Muscle of back (tissue), 11 donors: ENCODE measurements around the gene CEP152. TPM values are rescaled to one million over a fixed set of nuclear protein-coding genes. Genes with fewer than 3 reads are reported as not detected.
A peak's percentile ranks its signal among the peaks of the same experiment; 100 is the strongest.
"Not testable (repeated sequence)": the region's sequence is repeated elsewhere in the genome, so short reads cannot be mapped to it uniquely, and the experiment has no call there.

Source experiments
- DNase-seq, 3 donors: peaks; one replicate each; pipeline versions ENCODE4 v3.0.0 to v3.0.0-alpha.2; 2013
- polyA plus RNA-seq, 10 donors: library from polyadenylated mRNA; unstranded; fragments of 120-200 nt; gene quantifications; one replicate each; pipeline ENCODE4 v1.2.1, GENCODE V29; 2013; ENCODE audit not compliant: insufficient read length in 10 of 10

Gene CEP152
- polyA plus RNA-seq, 10 donors = 1.7 to 5.9 (median 4.0) TPM

DNA sequence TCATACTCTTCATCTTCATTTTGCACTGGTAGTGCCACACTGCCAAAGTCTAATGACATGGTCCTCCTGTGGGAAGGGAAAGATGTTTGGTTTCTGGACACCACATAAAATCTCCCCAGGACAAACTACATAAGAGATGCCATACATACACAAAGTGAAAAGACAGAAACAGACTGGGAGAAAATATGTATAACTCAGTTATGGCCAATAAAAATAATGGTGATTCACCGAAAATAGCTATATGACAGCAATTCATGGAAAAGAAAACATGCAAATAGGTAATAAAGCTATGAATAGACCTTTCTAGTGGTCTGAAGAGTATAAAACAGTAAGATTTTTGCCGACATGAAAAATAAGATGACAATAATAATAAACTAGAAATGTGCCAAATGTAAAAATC is 5.3 kb downstream of the CEP152 start:
- DNase-seq = no peak

- no peak for DNase-seq
Observed at GRCh38 chr15:48803877-48804276, 7.0 kb downstream of the CEP152 start.

DNA sequence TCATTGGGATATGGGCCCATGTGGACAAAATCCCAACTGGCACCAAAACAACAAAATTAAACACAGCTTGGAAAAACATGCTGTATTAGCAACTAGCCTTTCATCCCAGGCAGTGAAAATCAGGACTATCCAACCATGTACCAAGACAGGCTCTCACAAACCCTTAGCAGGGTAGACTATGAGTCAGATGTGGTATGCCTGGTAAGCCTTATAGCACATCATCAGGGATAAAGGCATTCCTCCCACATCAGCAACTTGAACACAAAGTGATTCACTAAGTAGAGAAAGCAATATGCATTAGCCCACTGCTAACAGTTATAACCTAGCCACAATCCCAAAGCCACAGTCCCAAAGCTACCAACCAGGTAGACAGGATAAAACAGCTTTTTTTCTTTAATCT is 8.0 kb downstream of the CEP152 start:
- DNase-seq = peak in 1 of 3 donors; percentile 78

- DNase-seq = no peak
Observed at GRCh38 chr15:48802257-48802656, 8.6 kb downstream of the CEP152 start.

DNA sequence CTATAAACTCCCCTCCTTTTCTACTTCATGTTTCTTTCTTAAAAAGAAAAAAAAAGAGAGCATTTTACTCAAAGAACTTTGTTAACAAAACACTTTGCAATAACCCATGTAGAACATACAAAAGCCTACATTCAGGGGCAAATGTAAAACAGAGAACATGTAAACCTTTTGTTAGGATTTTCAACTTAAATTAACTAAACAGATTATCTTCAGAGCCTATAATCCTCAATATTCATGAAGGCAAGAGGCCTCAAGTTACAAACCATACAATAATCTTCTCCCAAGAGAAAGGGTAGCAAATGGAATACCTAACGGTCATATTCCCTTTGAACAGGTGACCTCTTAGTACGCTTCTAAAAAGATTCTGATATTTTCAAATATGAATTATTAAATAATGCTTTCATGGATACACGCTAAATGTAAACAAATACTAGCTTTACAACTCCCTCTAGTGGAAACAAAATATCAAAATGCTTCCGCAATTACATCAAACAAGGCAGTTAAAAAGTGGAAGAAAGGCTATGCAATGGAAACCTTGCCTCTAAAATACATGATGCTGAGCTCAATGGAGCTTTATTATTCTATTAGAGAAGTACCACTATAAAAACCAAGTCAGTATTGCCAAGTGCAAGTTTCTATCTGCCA is 9.9 kb downstream of the CEP152 start:
- DNase-seq = peak; percentile 45 to 76 (median 53)

DNA sequence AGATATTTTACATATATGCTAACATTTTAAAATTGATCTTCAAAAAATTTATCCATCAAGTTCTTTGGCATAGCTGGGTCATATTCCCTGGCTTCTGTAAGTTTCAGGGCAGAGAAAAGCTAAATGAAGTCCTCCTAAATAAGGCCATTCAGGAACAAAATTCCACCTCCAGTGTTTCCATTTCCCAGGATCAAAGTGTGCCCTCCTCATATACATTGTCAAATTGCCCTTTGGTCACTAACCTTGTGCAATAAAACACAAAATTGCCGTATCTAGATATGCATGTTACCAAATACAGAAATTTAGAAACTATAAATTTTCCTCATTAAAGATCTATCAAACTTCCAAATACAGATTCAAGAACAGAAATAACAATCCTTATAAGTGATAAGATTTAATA is 10.6 kb downstream of the CEP152 start:
- no peak for DNase-seq

DNA sequence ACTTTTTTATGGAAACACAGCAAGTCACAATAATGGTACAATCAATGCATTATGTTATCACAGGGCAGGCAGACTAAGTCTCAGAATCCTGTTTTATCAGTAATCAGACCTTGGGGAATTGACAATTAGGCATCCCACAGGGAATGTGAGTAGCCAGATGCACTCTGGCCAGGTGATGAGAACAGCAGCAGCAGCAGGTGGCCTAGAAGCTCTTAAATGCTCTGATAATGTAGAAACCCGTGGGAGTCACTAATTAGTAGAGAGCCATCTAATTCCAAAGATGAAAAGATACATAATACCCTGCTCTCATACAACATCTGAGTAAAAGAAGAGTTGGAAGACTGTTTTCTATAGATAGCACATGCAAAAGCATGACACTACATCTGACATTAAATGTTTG is 12.6 kb downstream of the CEP152 start:
- no peak for DNase-seq

- no peak for DNase-seq
Observed at GRCh38 chr15:48796930-48797329, 13.9 kb downstream of the CEP152 start.

DNA sequence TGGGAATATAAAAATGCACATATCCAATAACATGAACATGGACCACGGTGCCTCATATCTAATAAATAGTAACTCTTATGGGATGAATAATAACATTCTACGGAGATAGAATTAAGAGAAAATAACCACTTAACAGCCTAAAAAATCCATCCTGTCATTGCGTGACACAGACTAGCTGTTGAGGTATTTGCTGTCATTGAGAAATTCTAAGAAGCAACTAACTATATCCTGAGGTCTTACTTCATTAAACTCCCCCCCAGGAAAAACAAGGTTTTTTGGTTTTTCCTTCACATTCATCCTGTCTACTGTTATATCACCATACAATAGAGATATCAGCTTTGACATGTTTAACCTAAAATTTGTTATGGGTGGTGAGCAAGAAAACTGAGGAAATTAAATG is 14.3 kb downstream of the CEP152 start:
- DNase-seq = no peak

DNA sequence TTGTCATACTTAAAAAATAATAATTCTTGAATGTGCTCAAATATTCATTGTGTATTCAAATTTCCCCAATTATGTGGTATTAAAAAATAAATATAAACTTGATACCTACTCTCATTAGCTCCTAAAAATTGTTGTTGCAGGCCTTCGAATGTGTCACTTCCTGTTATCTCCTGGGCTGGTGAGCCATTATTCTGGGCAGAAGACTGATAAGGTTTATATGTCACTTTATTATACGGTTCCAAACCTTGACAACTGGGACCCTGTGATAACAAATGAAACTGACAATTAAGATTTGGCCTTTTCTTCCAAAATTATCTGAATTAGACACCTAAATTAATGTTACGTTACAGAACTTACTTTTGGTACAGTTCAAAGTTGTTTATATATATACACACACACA is 15.0 kb downstream of the CEP152 start:
- no peak for DNase-seq

DNA sequence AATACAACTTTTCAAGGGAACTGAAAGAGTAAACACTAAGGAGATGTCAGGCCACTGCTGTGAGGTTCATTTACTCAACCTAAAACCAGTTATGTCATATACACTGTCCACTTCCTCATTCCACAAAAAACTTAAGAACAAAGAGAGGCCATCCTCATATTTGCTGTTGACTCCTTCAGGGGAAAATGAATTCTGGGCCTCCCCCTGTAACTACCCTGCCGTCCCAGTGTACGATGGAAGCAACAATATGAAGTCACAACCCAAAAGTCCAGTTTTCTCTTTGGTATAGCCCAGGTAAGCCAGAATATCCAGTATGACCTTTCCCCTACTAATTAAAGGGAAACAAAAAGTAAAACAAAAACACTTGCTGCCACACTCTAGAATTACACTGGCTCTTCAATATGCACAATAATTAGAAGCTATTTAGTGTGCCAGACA is 16.2 kb downstream of the CEP152 start:
- peak in 1 of 3 donors; percentile 31 for DNase-seq

DNA sequence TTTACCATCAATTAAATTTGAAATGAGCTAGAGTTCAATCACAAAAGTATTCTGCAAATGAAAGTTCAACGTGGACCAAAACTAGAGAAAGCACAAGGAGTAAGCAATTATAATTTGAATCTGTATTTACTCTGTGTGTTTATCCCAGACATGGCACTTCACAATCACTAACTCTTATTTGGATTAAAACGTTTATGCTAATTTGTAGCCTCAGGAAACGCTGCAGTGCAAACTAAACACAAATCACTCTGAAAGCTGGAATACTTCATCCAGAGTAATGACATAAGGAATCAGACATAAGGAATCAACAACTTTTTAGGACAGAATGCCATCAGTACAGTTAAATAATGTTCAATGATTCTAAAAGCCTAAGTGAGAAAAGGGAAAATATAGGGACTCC is 18.5 kb downstream of the CEP152 start:
- DNase-seq = no peak

- DNase-seq = not testable (repeated sequence)
Observed at GRCh38 chr15:48790466-48791115, 20.3 kb downstream of the CEP152 start.

DNA sequence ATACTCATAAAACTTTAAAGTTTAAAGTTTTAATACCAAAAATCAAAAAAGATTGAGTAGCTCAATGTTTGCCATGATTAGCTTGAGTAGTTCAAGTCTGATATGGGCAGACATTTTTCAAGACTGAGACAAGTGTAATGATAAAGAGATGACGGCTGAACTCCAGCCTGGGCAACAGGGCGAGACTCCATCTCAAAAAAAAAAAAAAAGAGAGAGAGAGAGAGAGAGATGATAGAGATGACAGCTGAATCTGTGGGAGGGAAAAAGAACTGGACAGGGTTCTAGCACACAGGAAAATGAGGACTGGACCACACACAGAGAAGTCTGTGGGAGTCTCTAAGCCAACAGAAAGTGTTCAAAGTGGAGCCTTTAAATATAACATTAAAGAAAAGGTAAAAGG is 25.2 kb downstream of the CEP152 start:
- no peak for DNase-seq

DNA sequence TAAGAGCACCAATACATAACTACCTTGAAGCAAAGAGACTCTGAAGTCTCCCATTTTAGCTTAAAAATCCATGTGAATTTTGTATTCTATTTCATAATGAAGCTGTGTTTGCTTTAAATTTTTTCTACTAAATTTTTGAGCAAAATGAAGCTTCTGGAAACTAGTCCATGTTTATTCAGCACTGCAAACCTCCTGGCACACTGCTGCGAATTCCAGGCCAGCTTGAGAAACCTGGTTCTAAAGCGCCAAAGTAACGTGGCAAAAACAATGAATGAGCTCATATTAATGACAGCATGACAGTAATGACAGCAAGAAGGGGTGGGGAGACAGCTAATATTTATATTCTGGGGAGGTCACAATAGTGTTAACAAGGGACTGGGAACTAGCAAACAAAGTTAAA is 25.7 kb downstream of the CEP152 start:
- no peak for DNase-seq

DNA sequence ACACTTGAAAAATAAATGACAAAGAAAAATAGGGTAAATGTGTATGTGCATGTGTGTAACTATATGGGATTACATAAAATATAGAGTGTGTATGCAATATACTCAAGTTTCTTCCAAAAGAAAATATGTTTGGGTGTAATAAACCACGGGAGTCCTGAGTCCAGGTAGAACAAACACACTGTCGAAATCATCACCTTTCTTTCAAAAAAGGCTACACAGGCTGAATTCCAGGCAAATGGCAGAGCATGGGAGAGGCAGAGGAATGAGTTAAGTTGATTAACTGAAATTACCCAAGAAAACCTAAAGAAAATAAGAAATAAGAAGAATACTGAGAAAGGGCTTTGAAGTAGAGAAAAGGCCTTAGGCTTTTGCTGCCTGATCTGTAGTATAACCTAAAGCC is 26.1 kb downstream of the CEP152 start:
- DNase-seq = no peak

GRCh38 chr15:48782911-48783310 is 28.0 kb downstream of the CEP152 start:
- no peak for DNase-seq

- no peak for DNase-seq
Observed at GRCh38 chr15:48781481-48782081, 29.3 kb downstream of the CEP152 start.

GRCh38 chr15:48781017-48781416 is 29.9 kb downstream of the CEP152 start:
- peak in 1 of 3 donors; percentile 12 for DNase-seq

DNA sequence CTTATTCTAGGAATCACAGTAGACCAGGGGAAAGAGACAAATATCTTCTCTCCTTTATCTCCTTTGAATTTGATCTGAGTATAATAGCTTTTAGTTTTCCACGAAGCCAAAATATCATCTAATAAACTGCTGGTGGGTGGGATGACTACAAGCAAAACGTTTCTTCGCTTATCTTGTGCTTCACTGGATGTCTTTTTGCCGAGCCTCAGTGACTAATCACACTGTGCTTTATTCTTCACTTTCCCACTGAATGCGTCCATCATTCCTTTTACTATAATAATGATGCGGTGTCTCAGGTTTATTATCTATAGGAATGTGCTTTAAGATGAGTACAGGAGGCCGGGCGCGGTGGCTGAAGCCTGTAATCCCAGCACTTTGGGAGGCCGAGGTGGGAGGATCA is 32.5 kb downstream of the CEP152 start:
- no peak for DNase-seq

GRCh38 chr15:48777645-48778330 is 33.1 kb downstream of the CEP152 start:
- DNase-seq = no peak

DNA sequence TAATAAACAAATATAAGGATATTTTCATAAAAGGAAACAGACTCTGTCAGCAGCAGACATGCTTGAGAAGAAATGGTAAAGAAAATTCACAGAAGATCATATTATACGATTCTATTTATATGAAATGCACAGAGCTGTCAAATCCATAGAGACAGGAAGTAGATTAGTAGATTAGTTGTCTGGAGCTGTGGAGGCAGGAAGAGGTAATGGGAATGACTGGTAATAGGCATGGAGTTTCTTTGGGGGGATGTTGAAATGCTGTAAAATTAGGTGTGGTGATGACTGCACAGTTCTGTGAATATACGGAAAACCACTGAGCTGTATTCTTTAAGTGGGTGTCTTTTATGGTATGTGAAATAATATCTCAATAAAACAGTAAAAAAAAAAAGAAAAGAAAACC is 35.3 kb downstream of the CEP152 start:
- DNase-seq = no peak

GRCh38 chr15:48774484-48774883 is 36.4 kb downstream of the CEP152 start:
- DNase-seq = no peak
